Umbilical cord (tissue), 2 donors: ENCODE measurements around the gene FBXO31. TPM values are rescaled to one million over a fixed set of nuclear protein-coding genes. Genes with fewer than 3 reads are reported as not detected.
"Not testable (repeated sequence)": the region's sequence is repeated elsewhere in the genome, so short reads cannot be mapped to it uniquely, and the experiment has no call there.

Source experiments
- DNase-seq: peaks from one replicate; pipeline ENCODE4 v3.0.0-alpha.2; 2015; ENCODE audit warnings: low spot score
- total RNA-seq: library from RNA; depleted of rRNA; stranded (reverse); fragments of >200 nt; gene quantifications from one replicate; pipeline ENCODE4 v1.2.3, GENCODE V29; 2014; ENCODE audit warnings: low replicate concordance; ENCODE audit not compliant: insufficient read depth

The FBXO31 gene
- total RNA-seq, 1 donor from 2014 or later, result 33.0 TPM

GRCh38 chr16:87344931-87345631, 38.5 kb downstream of the FBXO31 start:
- peak; percentile 8 for DNase-seq

GRCh38 chr16:87344165-87344930, 39.2 kb downstream of the FBXO31 start:
- DNase-seq, result no peak

- no peak for DNase-seq
Observed at GRCh38 chr16:87343753-87344050, 39.9 kb downstream of the FBXO31 start.

- DNase-seq, result no peak
Observed at GRCh38 chr16:87342978-87343752, 40.4 kb downstream of the FBXO31 start.

- DNase-seq, result no peak
Observed at GRCh38 chr16:87342504-87342903, 41.1 kb downstream of the FBXO31 start.

GRCh38 chr16:87340198-87340597, 43.4 kb downstream of the FBXO31 start:
- no peak for DNase-seq

GRCh38 chr16:87339724-87340105, 43.9 kb downstream of the FBXO31 start:
- DNase-seq, result not testable (repeated sequence)

GRCh38 chr16:87339086-87339723, 44.4 kb downstream of the FBXO31 start:
- no peak for DNase-seq

GRCh38 chr16:87338155-87338765, 45.3 kb downstream of the FBXO31 start:
- DNase-seq, result no peak

GRCh38 chr16:87337262-87337771, 46.3 kb downstream of the FBXO31 start:
- no peak for DNase-seq

- no peak for DNase-seq
Observed at GRCh38 chr16:87336434-87337240, 46.9 kb downstream of the FBXO31 start.

GRCh38 chr16:87335625-87336433, 47.7 kb downstream of the FBXO31 start:
- DNase-seq, result no peak

- DNase-seq, result no peak
Observed at GRCh38 chr16:87334651-87335624, 48.6 kb downstream of the FBXO31 start.

GRCh38 chr16:87333581-87334331, 49.8 kb downstream of the FBXO31 start:
- no peak for DNase-seq

GRCh38 chr16:87333101-87333500, 50.5 kb downstream of the FBXO31 start:
- no peak for DNase-seq

- no peak for DNase-seq
Observed at GRCh38 chr16:87332150-87332549, 51.4 kb downstream of the FBXO31 start.

- no peak for DNase-seq
Observed at GRCh38 chr16:87331241-87331801, 52.3 kb downstream of the FBXO31 start.
